ENCODE results near the gene BATF2.
A peak's percentile ranks its signal among the peaks of the same experiment; 100 is the strongest.

DNA sequence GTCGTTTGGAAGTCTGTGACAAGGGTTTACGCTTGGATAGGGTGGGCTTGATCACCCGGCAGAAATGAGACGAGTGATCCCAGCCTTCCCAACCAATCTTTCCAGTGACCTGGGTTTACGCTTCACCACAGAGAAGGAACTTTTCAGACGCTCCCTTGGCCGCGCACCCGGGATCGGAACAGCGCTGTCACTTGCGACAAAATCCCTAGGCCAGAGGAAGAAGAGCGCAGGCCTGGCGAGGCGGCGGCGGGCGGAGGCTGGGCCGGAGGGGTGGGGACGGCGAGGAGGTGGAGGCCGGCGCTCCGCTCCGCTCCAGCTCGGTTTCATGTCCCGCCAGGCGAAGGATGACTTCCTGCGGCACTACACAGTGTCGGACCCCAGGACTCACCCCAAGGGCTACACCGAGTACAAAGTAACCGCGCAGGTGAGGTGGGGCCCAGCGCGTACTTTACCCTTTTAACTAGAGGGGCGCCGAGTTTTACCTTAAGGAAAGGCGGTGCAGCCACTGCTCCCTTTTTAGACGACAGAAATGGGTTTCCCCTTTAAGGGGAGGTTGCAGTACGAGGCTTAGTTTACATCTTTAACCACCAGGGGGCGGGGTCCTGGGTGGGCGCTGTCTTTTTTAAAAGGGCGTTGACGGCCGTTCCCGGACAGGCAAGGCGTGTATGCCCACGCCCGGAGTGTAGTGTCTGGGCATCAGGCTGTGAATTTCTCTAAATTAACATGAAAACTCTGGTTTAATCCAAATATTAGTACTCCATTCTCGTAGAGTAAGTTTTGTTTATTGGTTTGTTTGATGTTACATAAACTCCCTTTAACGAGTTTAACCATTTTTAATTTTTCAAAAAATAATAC lies 30.7 kb upstream of the BATF2 start, which contains the start of gene SNX15:
- TF ChIP-seq RFX5 (IDR thresholded peaks at IDR 0.05; ENCODE audit: low read length), result no peak
- TF ChIP-seq, protein P1, sequence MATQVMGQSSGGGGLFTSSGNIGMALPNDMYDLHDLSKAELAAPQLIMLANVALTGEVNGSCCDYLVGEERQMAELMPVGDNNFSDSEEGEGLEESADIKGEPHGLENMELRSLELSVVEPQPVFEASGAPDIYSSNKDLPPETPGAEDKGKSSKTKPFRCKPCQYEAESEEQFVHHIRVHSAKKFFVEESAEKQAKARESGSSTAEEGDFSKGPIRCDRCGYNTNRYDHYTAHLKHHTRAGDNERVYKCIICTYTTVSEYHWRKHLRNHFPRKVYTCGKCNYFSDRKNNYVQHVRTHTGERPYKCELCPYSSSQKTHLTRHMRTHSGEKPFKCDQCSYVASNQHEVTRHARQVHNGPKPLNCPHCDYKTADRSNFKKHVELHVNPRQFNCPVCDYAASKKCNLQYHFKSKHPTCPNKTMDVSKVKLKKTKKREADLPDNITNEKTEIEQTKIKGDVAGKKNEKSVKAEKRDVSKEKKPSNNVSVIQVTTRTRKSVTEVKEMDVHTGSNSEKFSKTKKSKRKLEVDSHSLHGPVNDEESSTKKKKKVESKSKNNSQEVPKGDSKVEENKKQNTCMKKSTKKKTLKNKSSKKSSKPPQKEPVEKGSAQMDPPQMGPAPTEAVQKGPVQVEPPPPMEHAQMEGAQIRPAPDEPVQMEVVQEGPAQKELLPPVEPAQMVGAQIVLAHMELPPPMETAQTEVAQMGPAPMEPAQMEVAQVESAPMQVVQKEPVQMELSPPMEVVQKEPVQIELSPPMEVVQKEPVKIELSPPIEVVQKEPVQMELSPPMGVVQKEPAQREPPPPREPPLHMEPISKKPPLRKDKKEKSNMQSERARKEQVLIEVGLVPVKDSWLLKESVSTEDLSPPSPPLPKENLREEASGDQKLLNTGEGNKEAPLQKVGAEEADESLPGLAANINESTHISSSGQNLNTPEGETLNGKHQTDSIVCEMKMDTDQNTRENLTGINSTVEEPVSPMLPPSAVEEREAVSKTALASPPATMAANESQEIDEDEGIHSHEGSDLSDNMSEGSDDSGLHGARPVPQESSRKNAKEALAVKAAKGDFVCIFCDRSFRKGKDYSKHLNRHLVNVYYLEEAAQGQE (IDR thresholded peaks at IDR 0.05; ENCODE audit: low read depth, low read length), result 0 out of 2 replicates have a peak, but pooled peaks have one; percentile 21
- TF ChIP-seq, protein P2, sequence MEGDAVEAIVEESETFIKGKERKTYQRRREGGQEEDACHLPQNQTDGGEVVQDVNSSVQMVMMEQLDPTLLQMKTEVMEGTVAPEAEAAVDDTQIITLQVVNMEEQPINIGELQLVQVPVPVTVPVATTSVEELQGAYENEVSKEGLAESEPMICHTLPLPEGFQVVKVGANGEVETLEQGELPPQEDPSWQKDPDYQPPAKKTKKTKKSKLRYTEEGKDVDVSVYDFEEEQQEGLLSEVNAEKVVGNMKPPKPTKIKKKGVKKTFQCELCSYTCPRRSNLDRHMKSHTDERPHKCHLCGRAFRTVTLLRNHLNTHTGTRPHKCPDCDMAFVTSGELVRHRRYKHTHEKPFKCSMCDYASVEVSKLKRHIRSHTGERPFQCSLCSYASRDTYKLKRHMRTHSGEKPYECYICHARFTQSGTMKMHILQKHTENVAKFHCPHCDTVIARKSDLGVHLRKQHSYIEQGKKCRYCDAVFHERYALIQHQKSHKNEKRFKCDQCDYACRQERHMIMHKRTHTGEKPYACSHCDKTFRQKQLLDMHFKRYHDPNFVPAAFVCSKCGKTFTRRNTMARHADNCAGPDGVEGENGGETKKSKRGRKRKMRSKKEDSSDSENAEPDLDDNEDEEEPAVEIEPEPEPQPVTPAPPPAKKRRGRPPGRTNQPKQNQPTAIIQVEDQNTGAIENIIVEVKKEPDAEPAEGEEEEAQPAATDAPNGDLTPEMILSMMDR (IDR thresholded peaks at IDR 0.05), result peak; percentile 60
- TF ChIP-seq USF1 (IDR thresholded peaks at IDR 0.05; ENCODE audit: borderline replicate concordance, low read depth), result no peak
- TF ChIP-seq POLR2AphosphoS5 (IDR thresholded peaks at IDR 0.05; ENCODE audit: low read depth, low read length), result peak; percentile 79
- TF ChIP-seq JUND (IDR thresholded peaks at IDR 0.05), result no peak
- TF ChIP-seq EP300 (IDR thresholded peaks at IDR 0.05; ENCODE audit: borderline replicate concordance in 1 of 2, low read depth in 1 of 2, low read length in 1 of 2), result peak in 1 of 2 experiments; percentile 9; a peak in 1 of 4 replicates

Data from SK-N-SH (cell line).